GM23338 (cell line): Measurements from ENCODE around the gene ATXN2. TPM values are rescaled to one million over a fixed set of nuclear protein-coding genes. Genes with fewer than 3 reads are reported as not detected.

Experiments used
- ATAC-seq: fragments of 200-7000 bp; cut with Tn5 transposase; 3 replicates; pipeline ENCODE4 v1.9.1; 2020
- DNase-seq: peaks from one replicate; pipeline ENCODE4 v3.0.0-alpha.2; 2015; ENCODE audit warnings: low spot score
- H2AFZ ChIP-seq: fragments of 200-600 bp; sonication (generic); 2 replicates; pipeline ENCODE4 v1.8.0; 2016; ENCODE audit warnings: antibody characterized with exemption, mild to moderate bottlenecking, moderate library complexity
- H3F3A ChIP-seq: fragments of 200-600 bp; sonication (generic); replicated peaks from 2 replicates; pipeline ENCODE4 v1.8.0; 2017; ENCODE audit warnings: antibody characterized with exemption, mixed run types, low read depth
- H3K27ac ChIP-seq: fragments of 200-600 bp; sonication (generic); 2 replicates; pipeline ENCODE4 v1.6.1; 2016; ENCODE audit warnings: low read depth
- H3K27me3 ChIP-seq: fragments of 200-600 bp; sonication (generic); 2 replicates; pipeline ENCODE4 v1.8.0; 2016; ENCODE audit warnings: mild to moderate bottlenecking, mixed run types, moderate library complexity; ENCODE audit not compliant: insufficient read depth
- H3K36me3 ChIP-seq: fragments of 200-600 bp; sonication (generic); 2 replicates; pipeline ENCODE4 v1.8.0; 2016; ENCODE audit warnings: mild to moderate bottlenecking; ENCODE audit not compliant: insufficient read depth
- H3K4me1 ChIP-seq: fragments of 200-600 bp; sonication (generic); 2 replicates; pipeline ENCODE4 v1.8.0; 2016; ENCODE audit warnings: mild to moderate bottlenecking, moderate library complexity; ENCODE audit not compliant: insufficient read depth
- H3K4me2 ChIP-seq: fragments of 200-600 bp; sonication (generic); 2 replicates; pipeline ENCODE4 v1.7.1; 2017; ENCODE audit warnings: mixed run types
- H3K4me3 ChIP-seq: fragments of 200-600 bp; sonication (generic); 2 replicates; pipeline ENCODE4 v1.6.1; 2016; ENCODE audit warnings: mixed run types
- H3K79me2 ChIP-seq: fragments of 200-600 bp; sonication (generic); replicated peaks from 2 replicates; pipeline ENCODE4 v1.8.0; 2017; ENCODE audit warnings: mild to moderate bottlenecking; ENCODE audit not compliant: insufficient read depth
- H3K9me2 ChIP-seq: fragments of 200-600 bp; sonication (generic); 2 replicates; pipeline ENCODE4 v1.8.0; 2017; ENCODE audit not compliant: insufficient read depth
- H4K20me1 ChIP-seq: fragments of 200-600 bp; sonication (generic); replicated peaks from 2 replicates; pipeline ENCODE4 v1.8.0; 2017; ENCODE audit warnings: mild to moderate bottlenecking; ENCODE audit not compliant: insufficient read depth
- H3K27ac Mint-ChIP-seq: 2 replicates; pipeline ENCODE4 v1.8.0; 2020; ENCODE audit warnings: inconsistent platforms, mild to moderate bottlenecking, moderate library complexity, mixed read lengths
- H3K27me3 Mint-ChIP-seq: 3 replicates; pipeline ENCODE4 v1.8.0; 2022; ENCODE audit warnings: low read depth, mild to moderate bottlenecking, moderate library complexity, mixed read lengths, inconsistent platforms; ENCODE audit not compliant: insufficient read depth, poor library complexity
- H3K36me3 Mint-ChIP-seq: 3 replicates; pipeline ENCODE4 v1.8.0; 2021; ENCODE audit warnings: low read depth, mild to moderate bottlenecking, inconsistent platforms, moderate library complexity, mixed read lengths
- H3K4me1 Mint-ChIP-seq: 3 replicates; pipeline ENCODE4 v1.8.0; 2020; ENCODE audit warnings: mild to moderate bottlenecking, inconsistent platforms, mixed read lengths
- H3K4me3 Mint-ChIP-seq: 3 replicates; pipeline ENCODE4 v1.8.0; 2021; ENCODE audit warnings: moderate library complexity, mild to moderate bottlenecking, inconsistent platforms, mixed read lengths
- H3K9me3 Mint-ChIP-seq: 3 replicates; pipeline ENCODE4 v1.8.0; 2020; ENCODE audit warnings: moderate library complexity, mild to moderate bottlenecking, inconsistent platforms, mixed read lengths
- ETS1 ChIP-seq: IDR thresholded peaks from 2 replicates; pipeline ENCODE4 v1.6.1; 2016; ENCODE audit warnings: antibody characterized with exemption
- EZH2 ChIP-seq: fragments of 200-600 bp; sonication (generic); IDR thresholded peaks from one replicate; pipeline ENCODE4 v1.8.0; 2017; ENCODE audit warnings: antibody characterized with exemption, mild to moderate bottlenecking, low read depth; ENCODE audit not compliant: unreplicated experiment
- EZH2phosphoT487 ChIP-seq: fragments of 200-600 bp; sonication (generic); IDR thresholded peaks from one replicate; pipeline ENCODE4 v1.8.1; 2018; ENCODE audit warnings: antibody characterized with exemption; ENCODE audit not compliant: unreplicated experiment
- NANOG ChIP-seq: IDR thresholded peaks from 2 replicates; pipeline ENCODE4 v1.6.1; 2016; ENCODE audit warnings: antibody characterized with exemption, borderline replicate concordance
- POLR2AphosphoS5 ChIP-seq: IDR thresholded peaks from 2 replicates; pipeline ENCODE4 v1.6.1; 2016; ENCODE audit warnings: antibody characterized with exemption, low read depth
- STAT1 ChIP-seq: IDR thresholded peaks from one replicate; pipeline ENCODE4 v1.6.1; 2016; ENCODE audit warnings: antibody characterized with exemption; ENCODE audit not compliant: unreplicated experiment
- ZNF114 ChIP-seq: fragments of 250-450 bp; sonication (Bioruptor Pico); IDR thresholded peaks from 2 replicates; pipeline ENCODE4 v1.5.0; 2020; ENCODE audit warnings: mild to moderate bottlenecking, moderate library complexity
- ZNF331 ChIP-seq: fragments of 250-450 bp; sonication (Bioruptor Pico); IDR thresholded peaks from 2 replicates; pipeline ENCODE4 v1.5.0; 2020; ENCODE audit warnings: low read depth, mild to moderate bottlenecking, moderate library complexity
- polyA plus RNA-seq: library from polyadenylated mRNA; unstranded; fragments of >200 nt; fragmentation: Nextera tagmentation; extraction: Ambion mirVana; gene quantifications from 2 replicates; pipeline ENCODE4 v1.2.1, GENCODE V29; 2016
- total RNA-seq: library from RNA; depleted of rRNA; stranded (reverse); fragments of >200 nt; shearing (Covaris generic); gene quantifications from 2 replicates; pipeline ENCODE4 v1.2.3, GENCODE V29; 2014

The ATXN2 gene
- total and polyA plus RNA-seq, 2 experiments from 2014 or later: 44.8 to 59.5 TPM

GRCh38 chr12:111450676-111451075 is 148.4 kb downstream of the ATXN2 start:
- Histone ChIP-seq H3K4me2 (no peak overlapping the region), H3K27me3 (no peaks in the 10 kb centered on the region), H4K20me1 (peaks cover 11% of the 10 kb centered on the region; the same call in 1 of the 2 replicates), H2AFZ (no peak overlapping the region), H3K9me2 (no peaks in the 10 kb centered on the region), H3K4me1 (peaks cover 2% of the 10 kb centered on the region), H3K4me3 (no peak overlapping the region), H3K27ac (peak overlapping the region; percentile 56; the same call in 1 of the 2 replicates), H3F3A (peaks cover 47% of the 10 kb centered on the region), H3K36me3 (peaks cover 28% of the 10 kb centered on the region), H3K79me2 (no peaks in the 10 kb centered on the region)
- Mint-ChIP-seq H3K4me3 (no peak overlapping the region), H3K27me3 (peaks cover 21% of the 10 kb centered on the region), H3K9me3 (no peaks in the 10 kb centered on the region; the same call in 2 of the 3 replicates), H3K36me3 (peaks cover 70% of the 10 kb centered on the region), H3K4me1 (peaks cover 10% of the 10 kb centered on the region), H3K27ac (no peak overlapping the region)
- no peak for DNase-seq
- TF ChIP-seq EZH2 (no peak), ZNF114 (CRISPR knock-in tag) (no peak), EZH2phosphoT487 (no peak), STAT1 (no peak), ETS1 (no peak), ZNF331 (CRISPR knock-in tag) (no peak), POLR2AphosphoS5 (no peak)
- no peak for ATAC-seq

GRCh38 chr12:111448846-111449790 is 150.0 kb downstream of the ATXN2 start:
- Mint-ChIP-seq H3K36me3 (peaks cover 59% of the 10 kb centered on the region), H3K4me1 (peaks cover 22% of the 10 kb centered on the region), H3K27me3 (peaks cover 25% of the 10 kb centered on the region), H3K9me3 (no peaks in the 10 kb centered on the region; the same call in 2 of the 3 replicates), H3K4me3 (no peak overlapping the region; the same call in 2 of the 3 replicates), H3K27ac (no peak overlapping the region)
- H3K4me3 ChIP-seq: no peak overlapping the region
- H3K36me3 ChIP-seq: peaks cover 23% of the 10 kb centered on the region
- DNase-seq (no peak), ATAC-seq (no peak)
- H3K27me3 ChIP-seq: no peaks in the 10 kb centered on the region
- H3K9me2 ChIP-seq: no peaks in the 10 kb centered on the region
- H3K4me1 ChIP-seq: peaks cover 7% of the 10 kb centered on the region
- H3K79me2 ChIP-seq: peaks cover 4% of the 10 kb centered on the region; the same call in 1 of the 2 replicates
- no peak overlapping the region for H2AFZ ChIP-seq
- peak overlapping the region; percentile 85 for H3K27ac ChIP-seq
- H3K4me2 ChIP-seq: no peak overlapping the region
- TF ChIP-seq POLR2AphosphoS5 (0 out of 2 replicates have a peak, but pooled peaks have one; percentile 11), NANOG (no peak)
- peaks cover 11% of the 10 kb centered on the region; the same call in 1 of the 2 replicates for H4K20me1 ChIP-seq
- H3F3A ChIP-seq: peaks cover 46% of the 10 kb centered on the region
